ENCODE data around the gene NSUN2. TPM values are rescaled to one million over a fixed set of nuclear protein-coding genes. Genes with fewer than 3 reads are reported as not detected.

Gene NSUN2
- total RNA-seq, 6 experiments from 2014 or later: 59.9 to 67.7 (median 60.5) TPM

- Mint-ChIP-seq H3K27me3 (ENCODE audit: insufficient read depth) (peaks cover 5% of the 10 kb centered on the region), H3K36me3 (ENCODE audit: low read depth) (no peaks in the 10 kb centered on the region), H3K9me3 (no peaks in the 10 kb centered on the region), H3K27ac (no peak overlapping the region), H3K4me1 (ENCODE audit: low read depth) (peaks cover 25% of the 10 kb centered on the region), H3K4me3 (no peak overlapping the region)
- no peak for TF ChIP-seq CTCF (IDR thresholded peaks at IDR 0.05)
- DNase-seq: no peak
Measured at GRCh38 chr5:6556802-6557102, 76.1 kb downstream of the NSUN2 start.

GRCh38 chr5:6556089-6556801 is 76.6 kb downstream of the NSUN2 start:
- H3K36me3 Mint-ChIP-seq (ENCODE audit: low read depth): no peaks in the 10 kb centered on the region
- H3K9me3 Mint-ChIP-seq: no peaks in the 10 kb centered on the region
- no peak overlapping the region for H3K27ac Mint-ChIP-seq
- DNase-seq: no peak
- no peak for TF ChIP-seq CTCF (IDR thresholded peaks at IDR 0.05)
- H3K4me3 Mint-ChIP-seq: no peak overlapping the region
- peaks cover 25% of the 10 kb centered on the region for H3K4me1 Mint-ChIP-seq (ENCODE audit: low read depth)
- peaks cover 5% of the 10 kb centered on the region for H3K27me3 Mint-ChIP-seq (ENCODE audit: insufficient read depth)

GRCh38 chr5:6554812-6555211 is 78.0 kb downstream of the NSUN2 start:
- no peak for DNase-seq
- no peak overlapping the region for H3K4me3 Mint-ChIP-seq
- no peak for TF ChIP-seq CTCF (IDR thresholded peaks at IDR 0.05)
- H3K9me3 Mint-ChIP-seq: no peaks in the 10 kb centered on the region
- H3K27me3 Mint-ChIP-seq (ENCODE audit: insufficient read depth): peaks cover 5% of the 10 kb centered on the region
- H3K36me3 Mint-ChIP-seq (ENCODE audit: low read depth): no peaks in the 10 kb centered on the region
- no peak overlapping the region for H3K27ac Mint-ChIP-seq
- H3K4me1 Mint-ChIP-seq (ENCODE audit: low read depth): peaks cover 25% of the 10 kb centered on the region

GRCh38 chr5:6553972-6554371 is 78.9 kb downstream of the NSUN2 start:
- Mint-ChIP-seq H3K27ac (no peak overlapping the region), H3K4me1 (ENCODE audit: low read depth) (peaks cover 25% of the 10 kb centered on the region), H3K27me3 (ENCODE audit: insufficient read depth) (peaks cover 5% of the 10 kb centered on the region), H3K4me3 (no peak overlapping the region), H3K36me3 (ENCODE audit: low read depth) (no peaks in the 10 kb centered on the region), H3K9me3 (no peaks in the 10 kb centered on the region)
- DNase-seq: no peak
- TF ChIP-seq CTCF (IDR thresholded peaks at IDR 0.05): no peak

GRCh38 chr5:6552612-6553011 is 80.2 kb downstream of the NSUN2 start:
- Mint-ChIP-seq H3K9me3 (no peaks in the 10 kb centered on the region), H3K27ac (no peak overlapping the region), H3K36me3 (ENCODE audit: low read depth) (no peaks in the 10 kb centered on the region), H3K27me3 (ENCODE audit: insufficient read depth) (peaks cover 14% of the 10 kb centered on the region), H3K4me1 (ENCODE audit: low read depth) (peaks cover 25% of the 10 kb centered on the region), H3K4me3 (no peak overlapping the region)
- no peak for TF ChIP-seq CTCF (IDR thresholded peaks at IDR 0.05)
- no peak for DNase-seq

GRCh38 chr5:6551955-6552313 is 80.9 kb downstream of the NSUN2 start:
- Mint-ChIP-seq H3K27ac (no peak overlapping the region), H3K4me3 (no peak overlapping the region), H3K9me3 (no peaks in the 10 kb centered on the region), H3K36me3 (ENCODE audit: low read depth) (no peaks in the 10 kb centered on the region), H3K27me3 (ENCODE audit: insufficient read depth) (peaks cover 20% of the 10 kb centered on the region), H3K4me1 (ENCODE audit: low read depth) (peaks cover 25% of the 10 kb centered on the region)
- DNase-seq: no peak
- TF ChIP-seq CTCF (IDR thresholded peaks at IDR 0.05): no peak

Measured in HFFc6 (cell line).